Measurements from ENCODE around the gene NF1.
"Not testable (repeated sequence)": the region's sequence is repeated elsewhere in the genome, so short reads cannot be mapped to it uniquely, and the experiment has no call there.

The NF1 gene

DNA sequence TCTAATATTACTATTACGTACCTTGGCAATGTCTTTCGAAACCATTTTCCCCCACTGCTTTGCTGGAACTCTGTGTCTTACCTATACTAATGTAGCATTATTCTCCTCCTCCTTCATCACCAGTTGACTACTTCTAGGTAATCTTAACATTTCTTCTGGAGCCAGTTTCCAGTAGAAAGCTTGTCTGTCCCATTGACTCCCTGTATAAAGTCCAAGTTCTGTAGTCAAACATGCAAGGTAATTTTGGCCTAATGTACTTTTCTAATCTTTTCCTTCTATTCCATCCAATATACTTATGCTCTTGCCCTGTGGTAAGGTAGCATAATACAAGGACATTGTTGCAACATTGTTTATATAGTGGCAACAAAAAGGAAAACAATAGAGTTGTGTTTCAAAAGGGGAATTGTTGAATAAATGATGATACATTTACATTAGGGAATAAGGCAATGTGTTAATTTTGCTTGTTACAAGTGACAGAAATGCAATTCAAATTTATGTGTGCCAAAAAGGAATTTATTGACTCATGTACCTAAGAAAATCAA is 174.3 kb downstream of the NF1 start:
- no peak for DNase-seq

DNA sequence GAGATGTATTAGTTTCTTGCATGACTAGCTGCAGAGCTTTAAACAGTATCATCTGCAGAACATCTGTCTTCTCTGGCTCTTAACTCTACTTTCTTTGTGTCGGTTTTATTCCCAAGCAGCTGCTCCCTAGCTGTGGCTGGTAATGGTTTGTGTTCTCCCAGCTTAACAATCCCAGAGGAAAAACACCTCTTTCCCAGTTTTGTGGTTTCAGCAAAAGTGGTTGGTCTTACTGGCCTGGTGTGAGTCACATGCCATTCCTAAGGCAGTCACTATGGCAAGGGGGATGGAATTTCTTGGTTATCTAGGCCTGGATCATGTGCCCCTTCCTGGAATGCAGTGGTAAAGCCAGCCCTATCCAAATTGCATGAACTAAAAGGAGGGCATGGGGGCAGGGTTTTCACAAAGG is 174.8 kb downstream of the NF1 start:
- DNase-seq, result no peak

DNA sequence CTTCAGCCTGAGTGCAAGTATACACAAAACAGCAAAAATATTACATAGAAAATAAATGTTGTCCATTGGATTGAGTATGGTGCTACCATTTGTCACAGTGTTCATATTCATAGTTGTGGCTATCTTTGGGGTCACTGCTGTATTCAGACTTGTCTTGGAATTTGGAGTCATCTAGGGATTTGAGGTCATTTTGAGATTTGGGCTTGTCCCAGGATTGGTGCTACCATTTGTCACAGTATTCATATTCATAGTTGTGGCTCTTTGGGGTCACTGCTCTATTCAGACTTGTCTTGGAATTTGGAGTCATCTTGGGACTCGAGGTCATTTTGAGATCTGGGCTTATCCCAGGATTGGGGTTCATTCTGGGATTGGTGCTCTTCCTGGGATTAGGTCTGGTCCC is 177.5 kb downstream of the NF1 start:
- DNase-seq, result no peak

- DNase-seq, result no peak
Measured at GRCh38 chr17:31272803-31273202, 178.0 kb downstream of the NF1 start.

DNA sequence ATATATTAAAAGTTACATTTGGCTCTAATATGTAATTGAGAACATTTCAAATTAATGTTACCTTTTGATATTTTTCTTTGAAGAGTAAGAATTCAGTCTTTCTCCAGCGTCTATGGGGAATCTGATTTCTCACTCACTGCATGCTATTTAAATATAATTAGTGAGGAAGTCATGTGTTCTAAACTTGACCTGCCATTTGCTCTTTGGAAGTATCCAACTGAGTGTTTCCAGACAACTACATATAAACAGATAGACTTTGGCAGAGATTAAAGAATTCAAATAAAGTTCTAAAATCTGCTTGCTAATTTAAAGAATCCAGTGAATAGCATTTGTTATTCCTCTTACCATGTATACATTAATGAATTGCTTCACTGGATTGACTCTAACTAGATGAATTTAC is 178.7 kb downstream of the NF1 start:
- DNase-seq, result no peak

DNA sequence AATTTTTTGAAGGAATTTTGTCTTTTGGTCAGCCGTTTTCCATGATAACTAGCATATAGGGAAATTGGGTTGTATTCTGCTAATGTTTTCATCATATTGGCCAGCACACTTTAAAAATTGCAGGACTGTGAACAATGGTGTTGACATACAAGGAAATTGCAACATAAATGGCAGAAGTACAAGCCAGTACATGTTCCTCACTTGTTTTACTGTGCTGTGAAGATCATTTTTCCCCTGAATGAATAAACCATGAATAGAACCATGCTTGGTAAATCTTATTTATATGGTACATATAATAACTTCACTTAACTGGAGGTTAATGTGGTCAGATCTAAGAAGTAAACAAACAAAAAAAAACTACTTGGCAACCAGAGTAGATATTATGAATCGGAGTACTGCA is 179.5 kb downstream of the NF1 start:
- no peak for DNase-seq

DNA sequence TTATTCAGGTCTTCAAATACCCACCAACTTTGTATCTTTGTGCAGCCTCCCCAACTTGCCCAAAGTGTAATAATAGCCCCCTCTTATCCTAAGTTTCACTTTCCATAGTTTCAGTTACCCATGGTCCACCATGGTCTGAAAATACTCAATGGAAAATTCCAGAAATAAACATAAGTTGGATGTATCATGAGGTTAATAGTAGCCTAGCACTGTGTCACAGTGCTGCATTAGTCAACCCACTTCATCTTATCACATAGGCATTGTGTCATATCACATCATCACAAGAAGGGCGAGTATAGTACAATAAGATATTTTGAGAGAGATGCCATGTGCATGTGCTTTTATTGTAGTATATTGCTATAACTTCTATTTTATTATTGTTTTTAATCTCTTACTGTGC is 180.3 kb downstream of the NF1 start:
- DNase-seq, result no peak

DNA sequence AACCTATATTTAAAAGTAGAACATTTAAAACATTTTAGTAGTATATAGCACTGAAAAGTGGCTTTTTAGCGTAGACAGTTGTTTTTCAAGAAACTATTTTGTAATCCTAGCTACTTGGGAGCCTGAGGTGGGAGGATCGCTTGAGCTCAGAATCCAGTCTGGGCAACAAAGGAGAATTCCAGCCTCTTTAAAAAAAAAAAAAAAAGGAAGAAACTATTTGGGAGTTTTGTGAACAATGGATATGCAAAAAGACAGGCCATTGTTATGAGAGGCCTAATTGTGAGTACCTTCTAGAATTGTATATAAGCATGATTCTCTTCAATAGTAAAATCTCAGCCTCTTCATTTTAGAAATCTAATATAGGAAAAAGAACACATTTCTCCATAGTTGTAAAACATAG is 184.6 kb downstream of the NF1 start:
- DNase-seq, result no peak

- DNase-seq, result no peak
Measured at GRCh38 chr17:31281061-31281460, 186.3 kb downstream of the NF1 start.

DNA sequence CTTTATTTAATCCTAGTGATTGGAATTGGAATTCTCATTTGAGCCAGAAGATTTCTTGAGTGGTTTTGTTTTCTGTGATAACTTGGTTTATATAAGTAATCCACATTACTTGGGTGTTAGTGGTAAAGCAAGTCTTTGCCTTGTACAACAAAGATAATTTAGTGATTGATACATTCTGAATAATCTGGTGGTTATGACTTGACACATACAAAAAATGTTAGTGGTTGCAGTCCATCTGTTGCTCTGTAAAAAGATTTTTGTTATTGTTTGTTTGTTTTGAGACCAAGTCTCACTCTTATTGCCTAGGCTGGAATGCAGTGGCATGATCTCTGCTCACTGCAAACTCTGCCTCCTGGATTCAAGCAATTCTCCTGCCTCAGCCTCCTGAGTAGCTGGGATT is 189.1 kb downstream of the NF1 start:
- DNase-seq, result no peak

DNA sequence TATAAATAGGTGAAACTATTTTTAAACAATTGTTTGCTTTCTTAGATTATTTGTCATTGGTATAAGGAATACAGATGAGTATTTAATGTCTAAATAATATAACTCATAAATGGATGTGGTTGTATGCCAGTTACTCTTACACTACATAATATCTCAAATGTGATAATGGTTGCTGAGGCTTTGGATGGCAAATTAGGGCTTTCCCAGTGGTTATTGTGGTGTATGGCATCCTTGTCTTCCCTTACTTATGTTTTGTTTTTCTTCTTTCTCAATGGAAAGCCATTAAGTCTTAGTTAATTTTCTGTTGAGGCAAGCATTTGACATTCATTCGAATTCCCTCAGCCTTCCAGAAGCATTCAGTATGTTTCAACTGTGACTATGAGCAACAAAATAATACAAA is 191.8 kb downstream of the NF1 start:
- no peak for DNase-seq

- DNase-seq, result not testable (repeated sequence)
Measured at GRCh38 chr17:31287932-31288331, 193.2 kb downstream of the NF1 start.

GRCh38 chr17:31289790-31290189 is 195.0 kb downstream of the NF1 start:
- DNase-seq, result no peak

- DNase-seq, result no peak
Measured at GRCh38 chr17:31291820-31292219, 197.0 kb downstream of the NF1 start.

GRCh38 chr17:31293581-31293980 is 198.8 kb downstream of the NF1 start:
- no peak for DNase-seq

DNA sequence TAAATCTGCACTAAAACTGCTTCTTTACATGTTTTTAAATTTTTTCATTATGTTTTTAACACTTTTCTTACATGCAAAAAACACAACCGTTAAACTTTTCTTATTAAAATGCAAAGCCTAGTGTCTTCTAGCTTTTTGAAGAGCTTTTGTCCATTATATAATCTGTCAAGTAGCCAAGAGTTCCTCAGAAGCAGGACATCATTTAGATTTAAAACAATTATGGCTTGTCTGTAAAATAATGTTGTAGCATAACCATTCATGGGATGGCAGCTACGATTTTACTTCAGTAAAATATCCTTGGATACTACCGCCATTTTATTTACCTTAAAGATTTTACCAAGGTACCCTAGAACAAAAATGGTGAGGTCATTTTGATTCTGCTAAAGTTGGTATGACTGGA is 199.5 kb downstream of the NF1 start:
- no peak for DNase-seq

DNA sequence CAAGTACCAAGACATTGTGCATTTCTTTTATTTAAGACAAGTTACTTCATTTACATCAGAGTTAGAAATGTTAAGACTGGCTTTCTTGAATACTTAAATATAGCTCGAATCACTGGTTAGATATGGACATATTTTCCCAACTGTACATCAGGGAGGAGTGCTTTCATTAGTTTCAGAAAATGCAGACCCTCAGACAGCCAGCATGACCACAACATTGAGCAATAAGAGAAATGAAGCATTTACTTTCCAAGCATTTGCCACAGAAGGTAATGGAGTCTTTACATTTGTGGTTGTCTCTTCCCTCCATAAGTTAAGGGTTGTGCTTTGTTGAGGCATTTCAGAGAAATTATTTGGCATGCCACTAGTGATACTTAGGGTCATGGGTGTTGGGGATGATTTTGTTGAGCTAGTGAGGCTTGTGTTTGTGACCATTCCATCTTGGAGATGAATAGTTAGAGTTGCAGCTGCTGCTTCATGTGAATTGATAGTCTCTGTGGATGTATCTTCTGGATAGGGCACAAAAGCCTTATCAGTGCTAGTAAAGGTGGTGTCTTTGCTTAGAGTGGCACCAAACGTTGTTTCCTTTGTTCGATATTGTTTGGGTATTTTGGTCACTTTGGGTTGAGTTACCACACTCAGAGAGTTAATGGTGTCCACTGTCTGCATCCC is 200.2 kb downstream of the NF1 start:
- DNase-seq, result no peak

GRCh38 chr17:31295489-31295871 is 200.7 kb downstream of the NF1 start:
- no peak for DNase-seq

- no peak for DNase-seq
Measured at GRCh38 chr17:31296142-31296541, 201.4 kb downstream of the NF1 start.

- DNase-seq, result no peak
Measured at GRCh38 chr17:31297090-31297489, 202.3 kb downstream of the NF1 start, which contains the start of gene OMG. Gene OMG, minus strand, starts transcription at chr17:31297239. Its CDS starts 908 bp downstream, at chr17:31296331.

- DNase-seq, result no peak
Measured at GRCh38 chr17:31299624-31300023, 204.8 kb downstream of the NF1 start.

DNA sequence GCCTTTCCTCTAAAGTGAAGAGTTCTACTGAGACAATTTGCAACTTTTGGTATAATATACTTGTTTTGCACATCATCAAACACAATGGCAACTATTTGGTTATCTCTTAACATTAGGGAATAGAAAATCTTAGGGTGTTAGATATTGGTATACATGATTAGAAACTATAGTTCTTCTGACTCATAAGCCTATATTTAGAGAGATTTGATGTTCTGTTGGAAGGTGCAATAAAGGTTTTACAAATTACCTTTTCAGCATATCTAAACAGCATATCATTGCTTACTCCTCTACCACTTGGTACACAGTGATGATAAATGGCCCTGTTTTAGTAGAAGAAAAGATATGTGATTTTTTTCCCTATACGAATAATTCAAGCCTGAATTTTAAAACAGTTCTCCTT is 212.9 kb downstream of the NF1 start:
- DNase-seq, result no peak

GRCh38 chr17:31308372-31309334 is 213.9 kb downstream of the NF1 start:
- no peak for DNase-seq

GRCh38 chr17:31309556-31309955 is 214.8 kb downstream of the NF1 start:
- DNase-seq, result no peak

Measured in SHP77 treated with DMSO at 0.1 percent for 48 hours (cell line).